ENCODE data around the gene KRTAP10-3.

DNA sequence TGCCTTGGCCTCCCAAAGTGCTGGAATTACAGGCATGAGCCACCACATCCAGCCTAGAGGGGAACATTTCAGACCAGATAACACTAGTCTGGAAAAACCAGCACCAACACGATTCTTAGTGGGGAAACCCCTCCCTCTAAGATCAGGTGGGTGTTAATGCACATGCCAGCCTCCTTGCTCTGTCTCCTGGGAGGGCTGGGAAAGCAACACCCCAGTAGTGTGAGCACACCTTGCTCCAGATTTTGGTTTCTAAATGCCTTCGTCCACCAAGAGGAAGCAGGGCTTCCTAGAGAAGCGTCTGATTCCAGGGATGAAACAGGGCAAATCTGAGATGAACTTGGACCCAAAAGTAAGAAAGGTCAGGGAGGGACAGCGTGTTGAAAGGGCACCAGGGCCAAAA, 12.7 kb upstream of the KRTAP10-3 start:
- TF ChIP-seq CBX8 (IDR thresholded peaks at IDR 0.05) (no peak), MAFK (IDR thresholded peaks at IDR 0.05; ENCODE audit: partially characterized antibody) (no peak), CEBPB (IDR thresholded peaks at IDR 0.05) (no peak)
- TF ChIP-seq, protein P1, sequence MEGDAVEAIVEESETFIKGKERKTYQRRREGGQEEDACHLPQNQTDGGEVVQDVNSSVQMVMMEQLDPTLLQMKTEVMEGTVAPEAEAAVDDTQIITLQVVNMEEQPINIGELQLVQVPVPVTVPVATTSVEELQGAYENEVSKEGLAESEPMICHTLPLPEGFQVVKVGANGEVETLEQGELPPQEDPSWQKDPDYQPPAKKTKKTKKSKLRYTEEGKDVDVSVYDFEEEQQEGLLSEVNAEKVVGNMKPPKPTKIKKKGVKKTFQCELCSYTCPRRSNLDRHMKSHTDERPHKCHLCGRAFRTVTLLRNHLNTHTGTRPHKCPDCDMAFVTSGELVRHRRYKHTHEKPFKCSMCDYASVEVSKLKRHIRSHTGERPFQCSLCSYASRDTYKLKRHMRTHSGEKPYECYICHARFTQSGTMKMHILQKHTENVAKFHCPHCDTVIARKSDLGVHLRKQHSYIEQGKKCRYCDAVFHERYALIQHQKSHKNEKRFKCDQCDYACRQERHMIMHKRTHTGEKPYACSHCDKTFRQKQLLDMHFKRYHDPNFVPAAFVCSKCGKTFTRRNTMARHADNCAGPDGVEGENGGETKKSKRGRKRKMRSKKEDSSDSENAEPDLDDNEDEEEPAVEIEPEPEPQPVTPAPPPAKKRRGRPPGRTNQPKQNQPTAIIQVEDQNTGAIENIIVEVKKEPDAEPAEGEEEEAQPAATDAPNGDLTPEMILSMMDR (IDR thresholded peaks at IDR 0.05) = no peak
- TF ChIP-seq, protein P2, sequence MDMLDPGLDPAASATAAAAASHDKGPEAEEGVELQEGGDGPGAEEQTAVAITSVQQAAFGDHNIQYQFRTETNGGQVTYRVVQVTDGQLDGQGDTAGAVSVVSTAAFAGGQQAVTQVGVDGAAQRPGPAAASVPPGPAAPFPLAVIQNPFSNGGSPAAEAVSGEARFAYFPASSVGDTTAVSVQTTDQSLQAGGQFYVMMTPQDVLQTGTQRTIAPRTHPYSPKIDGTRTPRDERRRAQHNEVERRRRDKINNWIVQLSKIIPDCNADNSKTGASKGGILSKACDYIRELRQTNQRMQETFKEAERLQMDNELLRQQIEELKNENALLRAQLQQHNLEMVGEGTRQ (IDR thresholded peaks at IDR 0.05) = no peak

All from A549 (cell line).